K562 (cell line): ENCODE results near the gene TXK. TPM values are rescaled to one million over a fixed set of nuclear protein-coding genes. Genes with fewer than 3 reads are reported as not detected.

Experiments used
- ARID2 ChIP-seq: fragments of 450-650 bp; IDR thresholded peaks from 2 replicates; pipeline ENCODE4 v1.6.1; 2017; ENCODE audit warnings: antibody characterized with exemption, mild to moderate bottlenecking
- CREM ChIP-seq: IDR thresholded peaks from 2 replicates; pipeline ENCODE4 v1.6.1; 2014; ENCODE audit warnings: antibody characterized with exemption, low read depth
- CTBP1 ChIP-seq: fragments of 450-650 bp; IDR thresholded peaks from 2 replicates; pipeline ENCODE4 v1.6.1; 2016; ENCODE audit warnings: borderline replicate concordance
- EWSR1 ChIP-seq: fragments of 450-650 bp; IDR thresholded peaks from 2 replicates; pipeline ENCODE4 v1.6.1; 2018; ENCODE audit warnings: borderline replicate concordance, mild to moderate bottlenecking, low read depth, moderate library complexity; ENCODE audit not compliant: partially characterized antibody
- MCM5 ChIP-seq: fragments of 450-650 bp; IDR thresholded peaks from 2 replicates; pipeline ENCODE4 v1.6.1; 2016; ENCODE audit warnings: low read depth
- MEF2A ChIP-seq: IDR thresholded peaks from 2 replicates; pipeline ENCODE4 v1.6.1; 2011; ENCODE audit warnings: low read depth, mild to moderate bottlenecking, low read length, moderate library complexity; ENCODE audit not compliant: control insufficient read depth
- NRF1 ChIP-seq, 2 experiments: fragments of 450-650 bp; IDR thresholded peaks in 1 of 2; conservative IDR thresholded peaks in 1 of 2; 2 replicates each; pipeline ENCODE4 v1.6.1; 2014; ENCODE audit warnings: mild to moderate bottlenecking in 2 of 2
- SOX6 ChIP-seq: fragments of 450-650 bp; IDR thresholded peaks from 2 replicates; pipeline ENCODE4 v1.6.1; 2014; ENCODE audit warnings: mild to moderate bottlenecking
- SREBF2 ChIP-seq: sonication (generic); formaldehyde crosslinking; IDR thresholded peaks from 2 replicates; pipeline ENCODE4 v1.4.0; 2020; ENCODE audit warnings: mild to moderate bottlenecking, missing genetic modification reagents
- TEAD4 ChIP-seq, 2 experiments: sonication (generic) in 1 of 2; formaldehyde crosslinking in 1 of 2; IDR thresholded peaks; 2 replicates each; pipeline versions ENCODE4 v1.6.1 to v1.8.0; 2012 to 2022; ENCODE audit warnings: borderline replicate concordance in 1 of 2, inconsistent platforms in 1 of 2, low read length in 1 of 2, mild to moderate bottlenecking in 1 of 2, missing genetic modification reagents in 1 of 2
- TSC22D4 ChIP-seq: fragments of 450-650 bp; IDR thresholded peaks from 2 replicates; pipeline ENCODE4 v1.6.1; 2016; ENCODE audit warnings: missing genetic modification characterization, missing biosample characterization, control low read depth
- U2AF2 ChIP-seq: fragments of 200-400 bp; formaldehyde crosslinking; optimal IDR thresholded peaks from 2 replicates; pipeline ENCODE3; 2017; ENCODE audit warnings: low read depth, mild to moderate bottlenecking, low read length
- ZNF263 ChIP-seq: sonication (generic); formaldehyde crosslinking; IDR thresholded peaks from 2 replicates; pipeline ENCODE4 v1.8.0; 2022; ENCODE audit warnings: mild to moderate bottlenecking, missing genetic modification reagents, borderline replicate concordance
- ZNF431 ChIP-seq: sonication (generic); formaldehyde crosslinking; IDR thresholded peaks from 2 replicates; pipeline ENCODE4 v1.8.0; 2022; ENCODE audit warnings: mild to moderate bottlenecking, missing genetic modification reagents
- ZNF589 ChIP-seq: fragments of 200-800 bp; sonication (Bioruptor generic); IDR thresholded peaks from 2 replicates; pipeline ENCODE4 v1.6.1; 2016; ENCODE audit warnings: low read depth, missing genetic modification characterization, missing compliant biosample characterization
- ZNF764 ChIP-seq: fragments of 250-450 bp; sonication (Bioruptor Pico); IDR thresholded peaks from 2 replicates; pipeline ENCODE4 v1.4.0; 2020; ENCODE audit warnings: low read depth, mild to moderate bottlenecking, moderate library complexity
- polyA plus RNA-seq, 8 experiments: library from polyadenylated mRNA; depleted of rRNA in 4 of 8; stranded (reverse) in 5 of 8; unstranded in 3 of 8; fragments of >200 nt; fragmentation: Nextera tagmentation in 2 of 8; fragmentation: Illumina TruSeq in 1 of 8; extraction: Ambion mirVana in 2 of 8; extraction: Trizol in 1 of 8; gene quantifications; 2 replicates each; pipeline versions ENCODE4 v1.2.1 to v1.2.3, GENCODE V29; 2011 to 2014; ENCODE audit warnings: inconsistent platforms in 1 of 8, missing spikeins in 1 of 8
- total RNA-seq, 7 experiments: library from RNA; depleted of rRNA in 6 of 7; stranded (reverse); fragments of >200 nt in 6 of 7; fragmentation: Illumina TruSeq in 2 of 7; extraction: Trizol in 2 of 7; gene quantifications; 2 replicates each; pipeline versions ENCODE4 v1.2.1 to v1.2.3, GENCODE V29; 2011 to 2021; ENCODE audit warnings: low replicate concordance in 1 of 7
- TF ChIP-seq, protein P1 (sequence below): fragments of 450-650 bp; formaldehyde crosslinking; IDR thresholded peaks from 2 replicates; pipeline ENCODE4 v1.4.0; 2020; ENCODE audit warnings: mild to moderate bottlenecking, moderate library complexity
- TF ChIP-seq, protein P2 (sequence below): sonication (generic); formaldehyde crosslinking; IDR thresholded peaks from 2 replicates; pipeline ENCODE4 v1.4.0; 2020; ENCODE audit warnings: mild to moderate bottlenecking, missing genetic modification reagents
- TF ChIP-seq, protein P3 (sequence below): IDR thresholded peaks from 2 replicates; pipeline ENCODE4 v1.6.1; 2012; ENCODE audit warnings: low read depth, low read length, improper control_type of control experiment, borderline replicate concordance
- TF ChIP-seq, protein P4 (sequence below): sonication (generic); formaldehyde crosslinking; IDR thresholded peaks from 2 replicates; pipeline ENCODE4 v1.8.1; 2023; ENCODE audit warnings: mild to moderate bottlenecking, missing genetic modification reagents, moderate library complexity

Gene TXK
- total and polyA plus RNA-seq, 9 of the 15 experiments (the other 6 are each of a cell fraction or from before 2014, with no cell fraction given) = 0.24 to 1.1 (median 0.45) TPM; not detected in 1

DNA sequence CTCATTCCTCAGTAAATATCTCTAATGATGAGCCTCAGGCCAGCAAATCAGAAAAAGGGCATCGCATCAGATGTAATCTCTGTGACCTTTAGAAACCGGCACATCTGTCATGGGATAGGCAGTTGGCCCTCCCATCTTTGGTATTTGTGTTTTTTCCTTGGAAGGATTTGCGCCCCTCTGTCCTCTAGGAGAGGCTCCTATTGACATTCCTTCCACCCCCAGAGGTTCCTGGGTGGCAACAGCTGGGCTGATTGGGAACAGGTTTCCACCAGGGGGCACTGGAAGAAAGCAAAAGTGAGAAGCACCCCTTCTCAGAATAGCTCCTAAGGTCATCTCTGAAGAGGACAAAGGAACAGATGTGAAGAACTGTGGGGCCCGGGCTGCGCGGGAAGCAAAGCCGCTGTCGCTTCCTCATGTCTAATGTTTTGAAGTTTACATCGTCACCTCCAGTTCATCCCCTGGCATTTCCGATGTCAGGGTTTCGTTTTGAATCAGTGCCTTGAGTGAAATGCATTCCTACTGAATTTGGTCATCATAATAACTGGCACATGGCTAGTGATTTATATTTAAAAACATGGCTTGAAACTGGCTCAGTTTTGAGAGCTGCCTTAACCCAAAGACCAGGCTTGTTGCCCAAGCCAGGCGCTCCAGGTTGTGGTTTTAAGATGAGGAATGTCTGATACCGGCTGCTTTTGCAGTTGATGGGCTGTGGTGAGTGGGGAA, 6.2 kb downstream of the TXK start (continued):
- TF ChIP-seq, protein P1, sequence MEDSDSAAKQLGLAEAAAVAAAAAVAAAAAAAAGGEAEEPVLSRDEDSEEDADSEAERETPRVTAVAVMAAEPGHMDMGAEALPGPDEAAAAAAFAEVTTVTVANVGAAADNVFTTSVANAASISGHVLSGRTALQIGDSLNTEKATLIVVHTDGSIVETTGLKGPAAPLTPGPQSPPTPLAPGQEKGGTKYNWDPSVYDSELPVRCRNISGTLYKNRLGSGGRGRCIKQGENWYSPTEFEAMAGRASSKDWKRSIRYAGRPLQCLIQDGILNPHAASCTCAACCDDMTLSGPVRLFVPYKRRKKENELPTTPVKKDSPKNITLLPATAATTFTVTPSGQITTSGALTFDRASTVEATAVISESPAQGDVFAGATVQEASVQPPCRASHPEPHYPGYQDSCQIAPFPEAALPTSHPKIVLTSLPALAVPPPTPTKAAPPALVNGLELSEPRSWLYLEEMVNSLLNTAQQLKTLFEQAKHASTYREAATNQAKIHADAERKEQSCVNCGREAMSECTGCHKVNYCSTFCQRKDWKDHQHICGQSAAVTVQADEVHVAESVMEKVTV (CRISPR knock-in tag) = peak; percentile 66
- peak; percentile 68; the same call in 1 of the 2 replicates for TF ChIP-seq CTBP1
- no peak for TF ChIP-seq MCM5
- TF ChIP-seq ZNF764 (CRISPR knock-in tag) = peak; percentile 77; the same call in 1 of the 2 replicates
- TF ChIP-seq ZNF263 = peak; percentile 22; the same call in 1 of the 2 replicates
- TF ChIP-seq, protein P2, sequence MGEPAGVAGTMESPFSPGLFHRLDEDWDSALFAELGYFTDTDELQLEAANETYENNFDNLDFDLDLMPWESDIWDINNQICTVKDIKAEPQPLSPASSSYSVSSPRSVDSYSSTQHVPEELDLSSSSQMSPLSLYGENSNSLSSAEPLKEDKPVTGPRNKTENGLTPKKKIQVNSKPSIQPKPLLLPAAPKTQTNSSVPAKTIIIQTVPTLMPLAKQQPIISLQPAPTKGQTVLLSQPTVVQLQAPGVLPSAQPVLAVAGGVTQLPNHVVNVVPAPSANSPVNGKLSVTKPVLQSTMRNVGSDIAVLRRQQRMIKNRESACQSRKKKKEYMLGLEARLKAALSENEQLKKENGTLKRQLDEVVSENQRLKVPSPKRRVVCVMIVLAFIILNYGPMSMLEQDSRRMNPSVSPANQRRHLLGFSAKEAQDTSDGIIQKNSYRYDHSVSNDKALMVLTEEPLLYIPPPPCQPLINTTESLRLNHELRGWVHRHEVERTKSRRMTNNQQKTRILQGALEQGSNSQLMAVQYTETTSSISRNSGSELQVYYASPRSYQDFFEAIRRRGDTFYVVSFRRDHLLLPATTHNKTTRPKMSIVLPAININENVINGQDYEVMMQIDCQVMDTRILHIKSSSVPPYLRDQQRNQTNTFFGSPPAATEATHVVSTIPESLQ (CRISPR knock-in tag) = 0 out of 2 replicates have a peak, but pooled peaks have one; percentile 41
- peak; percentile 54 to 59; a peak in 3 of 4 replicates for TF ChIP-seq NRF1 (conservative IDR thresholded peaks at IDR 0.05 in 1 of 2, IDR thresholded peaks at IDR 0.05 in 1 of 2)
- TF ChIP-seq ZNF431 (CRISPR knock-in tag) = peak; percentile 48; the same call in 1 of the 2 replicates
- no peak for TF ChIP-seq EWSR1
- TF ChIP-seq ARID2 = peak; percentile 67
- 0 out of 2 replicates have a peak, but pooled peaks have one; percentile 5 for TF ChIP-seq TEAD4 (IDR thresholded peaks at IDR 0.05; ENCODE audit: low read length)
- TF ChIP-seq TEAD4 (CRISPR knock-in tag; IDR thresholded peaks at IDR 0.05; ENCODE audit: borderline replicate concordance) = no peak
- peak; percentile 78; the same call in 1 of the 2 replicates for TF ChIP-seq MEF2A
- peak; percentile 49; the same call in 1 of the 2 replicates for TF ChIP-seq SOX6
- no peak for TF ChIP-seq U2AF2
- TF ChIP-seq, protein P3, sequence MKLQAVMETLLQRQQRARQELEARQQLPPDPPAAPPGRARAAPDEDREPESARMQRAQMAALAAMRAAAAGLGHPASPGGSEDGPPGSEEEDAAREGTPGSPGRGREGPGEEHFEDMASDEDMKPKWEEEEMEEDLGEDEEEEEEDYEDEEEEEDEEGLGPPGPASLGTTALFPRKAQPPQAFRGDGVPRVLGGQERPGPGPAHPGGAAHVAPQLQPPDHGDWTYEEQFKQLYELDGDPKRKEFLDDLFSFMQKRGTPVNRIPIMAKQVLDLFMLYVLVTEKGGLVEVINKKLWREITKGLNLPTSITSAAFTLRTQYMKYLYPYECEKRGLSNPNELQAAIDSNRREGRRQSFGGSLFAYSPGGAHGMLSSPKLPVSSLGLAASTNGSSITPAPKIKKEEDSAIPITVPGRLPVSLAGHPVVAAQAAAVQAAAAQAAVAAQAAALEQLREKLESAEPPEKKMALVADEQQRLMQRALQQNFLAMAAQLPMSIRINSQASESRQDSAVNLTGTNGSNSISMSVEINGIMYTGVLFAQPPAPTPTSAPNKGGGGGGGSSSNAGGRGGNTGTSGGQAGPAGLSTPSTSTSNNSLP = no peak
- TF ChIP-seq TSC22D4 = no peak
- TF ChIP-seq, protein P4, sequence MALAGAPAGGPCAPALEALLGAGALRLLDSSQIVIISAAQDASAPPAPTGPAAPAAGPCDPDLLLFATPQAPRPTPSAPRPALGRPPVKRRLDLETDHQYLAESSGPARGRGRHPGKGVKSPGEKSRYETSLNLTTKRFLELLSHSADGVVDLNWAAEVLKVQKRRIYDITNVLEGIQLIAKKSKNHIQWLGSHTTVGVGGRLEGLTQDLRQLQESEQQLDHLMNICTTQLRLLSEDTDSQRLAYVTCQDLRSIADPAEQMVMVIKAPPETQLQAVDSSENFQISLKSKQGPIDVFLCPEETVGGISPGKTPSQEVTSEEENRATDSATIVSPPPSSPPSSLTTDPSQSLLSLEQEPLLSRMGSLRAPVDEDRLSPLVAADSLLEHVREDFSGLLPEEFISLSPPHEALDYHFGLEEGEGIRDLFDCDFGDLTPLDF = 0 out of 2 replicates have a peak, but pooled peaks have one; percentile 42
- 0 out of 2 replicates have a peak, but pooled peaks have one; percentile 38 for TF ChIP-seq ZNF589 (CRISPR knock-in tag)
- no peak for TF ChIP-seq SREBF2
- TF ChIP-seq CREM = no peak
